Ascending aorta (tissue), 2 donors: ENCODE data around the gene SEMA5A. TPM values are rescaled to one million over a fixed set of nuclear protein-coding genes. Genes with fewer than 3 reads are reported as not detected.

Source experiments
- DNase-seq, 2 donors: peaks; one replicate each; pipeline ENCODE4 v3.0.0-alpha.2; 2019; ENCODE audit warnings: low spot score in 2 of 2
- H3K27ac ChIP-seq, 2 donors: fragments of 200-600 bp; sonication (generic); one replicate each; pipeline ENCODE4 v1.5.1; 2016 to 2017; ENCODE audit warnings: mild to moderate bottlenecking in 1 of 2
- H3K27me3 ChIP-seq: fragments of 200-600 bp; sonication (generic); one replicate; pipeline ENCODE4 v1.5.1; 2017
- H3K36me3 ChIP-seq, 2 donors: fragments of 200-600 bp; sonication (generic); one replicate each; pipeline ENCODE4 v1.5.1; 2016
- H3K4me1 ChIP-seq, 2 donors: fragments of 200-600 bp; sonication (generic); one replicate each; pipeline ENCODE4 v1.5.1; 2016 to 2017; ENCODE audit warnings: mild to moderate bottlenecking in 1 of 2
- H3K4me3 ChIP-seq, 2 donors: fragments of 200-600 bp; sonication (generic); one replicate each; pipeline ENCODE4 v1.5.1; 2016 to 2017; ENCODE audit warnings: mild to moderate bottlenecking in 1 of 2
- H3K9me3 ChIP-seq, 2 donors: fragments of 200-600 bp; sonication (generic); one replicate each; pipeline ENCODE4 v1.5.1; 2016
- intact Hi-C: fragments of 100-400 bp; cut with DNase I; formaldehyde crosslinking; loops from one replicate; pipeline ENCODE4 v1.15.1; 2023
- total RNA-seq: library from RNA; depleted of rRNA; stranded (reverse); fragments of >200 nt; gene quantifications from one replicate; pipeline ENCODE4 v1.1.0, GENCODE V29; 2016
- TF ChIP-seq, protein P1 (sequence below), 3 experiments: fragments of 200-600 bp in 2 of 3; fragments of 450-650 bp in 1 of 3; sonication (generic) in 2 of 3; IDR thresholded peaks; one replicate each; pipeline ENCODE4 v1.5.1; 2016 to 2019; ENCODE audit warnings: antibody characterized with exemption in 3 of 3, mild to moderate bottlenecking in 1 of 3, moderate library complexity in 1 of 3

The SEMA5A gene
- total RNA-seq, 1 donor from 2014 or later, result 18.4 TPM

DNA sequence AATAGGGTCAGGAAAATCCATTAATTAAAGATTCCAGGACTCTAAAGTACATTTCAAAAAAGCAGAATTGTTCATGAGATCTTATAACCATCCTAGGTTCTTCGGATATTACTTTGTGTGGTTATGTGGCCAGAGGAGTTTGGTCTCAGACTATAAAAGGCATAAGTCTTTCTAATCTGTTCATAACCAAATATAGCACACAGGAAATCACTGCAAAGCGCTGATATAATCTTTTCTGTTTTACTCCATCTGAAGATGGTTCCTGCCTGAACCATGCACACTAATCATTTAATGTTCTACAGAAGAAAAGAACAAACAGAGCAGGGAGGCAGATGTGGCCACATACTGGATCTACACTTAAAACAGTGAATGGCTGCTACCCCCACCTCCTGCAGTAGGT is 182.8 kb downstream of the SEMA5A start:
- peak overlapping the region in 1 of 2 donors; percentile 3 for H3K4me3 ChIP-seq
- no peaks in the 10 kb centered on the region for H3K36me3 ChIP-seq
- no peaks in the 10 kb centered on the region for H3K9me3 ChIP-seq
- peak overlapping the region; percentile 58 to 75 for H3K27ac ChIP-seq
- TF ChIP-seq, protein P1, sequence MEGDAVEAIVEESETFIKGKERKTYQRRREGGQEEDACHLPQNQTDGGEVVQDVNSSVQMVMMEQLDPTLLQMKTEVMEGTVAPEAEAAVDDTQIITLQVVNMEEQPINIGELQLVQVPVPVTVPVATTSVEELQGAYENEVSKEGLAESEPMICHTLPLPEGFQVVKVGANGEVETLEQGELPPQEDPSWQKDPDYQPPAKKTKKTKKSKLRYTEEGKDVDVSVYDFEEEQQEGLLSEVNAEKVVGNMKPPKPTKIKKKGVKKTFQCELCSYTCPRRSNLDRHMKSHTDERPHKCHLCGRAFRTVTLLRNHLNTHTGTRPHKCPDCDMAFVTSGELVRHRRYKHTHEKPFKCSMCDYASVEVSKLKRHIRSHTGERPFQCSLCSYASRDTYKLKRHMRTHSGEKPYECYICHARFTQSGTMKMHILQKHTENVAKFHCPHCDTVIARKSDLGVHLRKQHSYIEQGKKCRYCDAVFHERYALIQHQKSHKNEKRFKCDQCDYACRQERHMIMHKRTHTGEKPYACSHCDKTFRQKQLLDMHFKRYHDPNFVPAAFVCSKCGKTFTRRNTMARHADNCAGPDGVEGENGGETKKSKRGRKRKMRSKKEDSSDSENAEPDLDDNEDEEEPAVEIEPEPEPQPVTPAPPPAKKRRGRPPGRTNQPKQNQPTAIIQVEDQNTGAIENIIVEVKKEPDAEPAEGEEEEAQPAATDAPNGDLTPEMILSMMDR (IDR thresholded peaks at IDR 0.05), result no peak
- DNase-seq, result no peak
- intact Hi-C loops, result loop anchor here (5.0 kb wide), 1 partner anchor 179 kb away; no protein-coding TSS in a partner anchor
- no peaks in the 10 kb centered on the region for H3K27me3 ChIP-seq
- peaks cover 0 to 9% of the 10 kb centered on the region in 2 donors for H3K4me1 ChIP-seq

DNA sequence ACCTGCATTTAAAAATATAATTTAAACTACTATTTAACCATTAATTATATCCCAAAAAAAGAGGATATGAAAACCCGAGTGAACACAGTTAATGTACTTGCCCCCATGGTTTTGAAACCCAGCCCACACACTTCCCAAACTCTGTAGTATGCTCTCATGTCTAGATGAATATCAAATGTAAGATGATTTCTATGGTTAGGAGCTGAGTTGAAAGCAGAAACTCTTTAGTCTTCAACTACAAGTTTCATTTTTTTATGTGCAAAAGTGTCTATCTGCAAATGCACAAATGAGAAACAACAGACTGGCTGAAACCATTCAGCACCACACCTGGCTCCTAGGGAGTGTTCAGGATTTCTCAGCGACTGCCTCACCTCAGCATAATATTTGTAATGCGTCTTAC is 183.3 kb downstream of the SEMA5A start:
- intact Hi-C loops, result loop anchor here (5.0 kb wide), 1 partner anchor 180 kb away; no protein-coding TSS in a partner anchor
- H3K27ac ChIP-seq, result peak overlapping the region; percentile 58 to 75

DNA sequence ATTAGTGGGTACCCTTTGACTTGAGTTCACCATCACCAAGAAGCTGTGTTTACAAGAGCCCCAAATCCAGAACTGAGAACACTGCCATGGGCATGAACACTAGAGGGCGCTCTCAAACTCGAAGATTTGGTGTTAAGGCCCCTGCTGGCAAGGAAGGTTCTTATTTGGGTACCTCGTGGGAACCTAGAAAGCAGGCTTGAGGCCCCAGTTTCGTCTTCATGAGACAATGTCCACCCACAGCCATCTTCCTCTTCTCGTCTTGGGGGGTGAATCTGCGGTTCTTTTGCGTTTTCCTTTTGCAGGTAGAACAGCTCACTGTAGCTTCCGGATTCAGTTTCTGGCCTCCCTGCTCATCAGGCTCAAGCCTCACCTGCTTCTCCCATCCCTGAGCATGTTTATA is 184.0 kb downstream of the SEMA5A start:
- Histone ChIP-seq H3K4me3 (no peak overlapping the region), H3K36me3 (no peaks in the 10 kb centered on the region), H3K27ac (peak overlapping the region in 1 of 2 donors; percentile 75), H3K9me3 (no peaks in the 10 kb centered on the region), H3K27me3 (no peaks in the 10 kb centered on the region), H3K4me1 (peaks cover 0 to 9% of the 10 kb centered on the region in 2 donors)
- intact Hi-C loops, result loop anchor here (5.0 kb wide), 1 partner anchor 180 kb away; no protein-coding TSS in a partner anchor
- DNase-seq, result no peak
- TF ChIP-seq, protein P1 (IDR thresholded peaks at IDR 0.05), result peak in 2 of 3 experiments; percentile 35 to 42

More for the DNA sequence above, 183.3 kb downstream of the SEMA5A start:
- DNase-seq, result no peak
- Histone ChIP-seq H3K4me1 (peaks cover 0 to 9% of the 10 kb centered on the region in 2 donors), H3K36me3 (no peaks in the 10 kb centered on the region), H3K27me3 (no peaks in the 10 kb centered on the region), H3K9me3 (no peaks in the 10 kb centered on the region), H3K4me3 (no peak overlapping the region)
- TF ChIP-seq, protein P1 (IDR thresholded peaks at IDR 0.05), result no peak

DNA sequence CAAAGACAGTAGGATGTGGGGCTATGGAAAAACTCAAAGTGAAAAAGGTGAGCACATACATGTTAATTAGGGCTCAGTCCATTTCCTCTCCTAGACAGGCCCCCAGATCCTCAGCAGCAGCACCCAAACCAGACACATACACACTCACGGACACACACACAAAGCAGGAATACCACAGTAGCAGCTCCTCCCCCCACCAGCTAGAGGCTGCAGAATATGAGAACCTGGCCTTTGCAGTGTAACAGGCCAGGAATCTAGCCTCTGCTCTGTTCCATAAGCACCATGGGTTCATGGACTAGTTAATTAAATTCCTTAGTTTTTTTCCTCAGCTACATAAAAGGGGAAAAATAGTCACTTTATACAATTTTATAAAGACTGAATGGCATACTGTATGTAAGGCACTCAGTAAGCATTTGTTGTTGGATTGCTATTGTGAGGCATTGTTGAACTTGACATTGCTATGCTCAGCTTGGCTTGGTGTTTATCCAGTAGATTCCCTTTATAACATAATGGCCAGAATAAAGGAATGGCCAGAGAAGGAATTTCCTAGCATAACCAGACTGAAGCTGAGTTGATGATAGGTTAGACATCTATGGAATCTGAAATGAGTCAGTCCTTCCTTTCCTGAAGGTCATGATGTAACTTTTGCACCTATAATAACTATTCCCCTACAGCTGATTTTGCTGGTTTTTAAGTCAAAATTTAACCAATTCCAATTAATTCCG is 186.8 kb downstream of the SEMA5A start:
- H3K36me3 ChIP-seq, result no peaks in the 10 kb centered on the region
- intact Hi-C loops, result loop anchor here (5.0 kb wide), 1 partner anchor 72 kb away; no protein-coding TSS in a partner anchor
- H3K27me3 ChIP-seq, result no peaks in the 10 kb centered on the region
- peaks cover 0 to 9% of the 10 kb centered on the region in 2 donors for H3K4me1 ChIP-seq
- H3K9me3 ChIP-seq, result no peaks in the 10 kb centered on the region
- DNase-seq, result no peak
- no peak overlapping the region for H3K27ac ChIP-seq
- TF ChIP-seq, protein P1 (IDR thresholded peaks at IDR 0.05), result no peak
- H3K4me3 ChIP-seq, result no peak overlapping the region

DNA sequence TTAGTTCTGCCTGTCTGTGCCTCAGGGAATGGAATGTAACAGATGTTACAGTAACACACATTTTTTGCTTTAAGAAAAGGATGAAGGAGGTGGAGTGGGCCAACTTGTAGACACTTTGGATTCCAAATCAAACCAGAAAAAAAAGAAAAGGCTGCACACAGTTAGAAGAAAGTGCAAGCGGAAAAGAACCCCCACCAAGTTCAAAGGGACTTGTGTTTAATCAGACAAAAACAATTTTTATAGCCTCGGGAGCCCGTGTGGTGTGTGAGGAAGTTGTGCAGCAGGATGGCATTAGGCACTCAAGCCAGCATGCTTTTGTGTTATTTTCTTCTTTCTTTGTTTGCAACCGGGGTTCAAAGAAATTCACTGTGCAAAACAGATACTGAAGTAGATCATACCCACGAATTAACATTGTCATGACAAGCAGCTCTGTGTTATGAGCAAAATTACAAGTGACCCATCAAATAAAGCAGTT is 189.5 kb downstream of the SEMA5A start:
- Histone ChIP-seq H3K9me3 (no peaks in the 10 kb centered on the region), H3K4me1 (no peaks in the 10 kb centered on the region), H3K27me3 (no peaks in the 10 kb centered on the region), H3K27ac (no peak overlapping the region), H3K4me3 (no peak overlapping the region), H3K36me3 (no peaks in the 10 kb centered on the region)
- TF ChIP-seq, protein P1 (IDR thresholded peaks at IDR 0.05), result no peak
- no peak for DNase-seq
- intact Hi-C loops, result loop anchor here (5.0 kb wide), 1 partner anchor 69 kb away; no protein-coding TSS in a partner anchor
